Cerebellar cortex (tissue), 1 donor: ENCODE data around the gene ST6GAL1.

ENCODE experiments used
- DNase-seq: peaks from one replicate; pipeline ENCODE4 v3.0.0-alpha.2; 2015; ENCODE audit warnings: low spot score

ST6GAL1 gene

DNA sequence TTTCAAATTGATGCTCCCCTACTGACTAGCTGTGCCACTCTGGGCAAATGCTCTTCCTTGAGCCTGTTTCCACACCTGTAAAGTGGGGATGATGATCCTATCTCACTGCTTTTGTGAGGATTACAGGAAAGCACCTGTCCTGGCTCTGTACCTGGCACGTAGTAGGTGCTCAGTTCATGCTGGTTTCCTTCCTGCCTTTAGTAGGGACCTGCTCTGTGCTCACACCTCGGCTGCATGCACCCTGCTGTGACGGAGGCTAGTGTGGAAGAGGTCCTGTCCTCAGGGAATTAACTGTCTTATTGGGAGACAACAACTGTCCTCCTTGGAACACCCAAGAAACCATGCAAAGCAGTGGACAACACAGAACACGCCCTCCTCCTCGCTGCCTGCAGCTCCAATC lies 147.2 kb downstream of the ST6GAL1 start:
- DNase-seq = no peak

DNA sequence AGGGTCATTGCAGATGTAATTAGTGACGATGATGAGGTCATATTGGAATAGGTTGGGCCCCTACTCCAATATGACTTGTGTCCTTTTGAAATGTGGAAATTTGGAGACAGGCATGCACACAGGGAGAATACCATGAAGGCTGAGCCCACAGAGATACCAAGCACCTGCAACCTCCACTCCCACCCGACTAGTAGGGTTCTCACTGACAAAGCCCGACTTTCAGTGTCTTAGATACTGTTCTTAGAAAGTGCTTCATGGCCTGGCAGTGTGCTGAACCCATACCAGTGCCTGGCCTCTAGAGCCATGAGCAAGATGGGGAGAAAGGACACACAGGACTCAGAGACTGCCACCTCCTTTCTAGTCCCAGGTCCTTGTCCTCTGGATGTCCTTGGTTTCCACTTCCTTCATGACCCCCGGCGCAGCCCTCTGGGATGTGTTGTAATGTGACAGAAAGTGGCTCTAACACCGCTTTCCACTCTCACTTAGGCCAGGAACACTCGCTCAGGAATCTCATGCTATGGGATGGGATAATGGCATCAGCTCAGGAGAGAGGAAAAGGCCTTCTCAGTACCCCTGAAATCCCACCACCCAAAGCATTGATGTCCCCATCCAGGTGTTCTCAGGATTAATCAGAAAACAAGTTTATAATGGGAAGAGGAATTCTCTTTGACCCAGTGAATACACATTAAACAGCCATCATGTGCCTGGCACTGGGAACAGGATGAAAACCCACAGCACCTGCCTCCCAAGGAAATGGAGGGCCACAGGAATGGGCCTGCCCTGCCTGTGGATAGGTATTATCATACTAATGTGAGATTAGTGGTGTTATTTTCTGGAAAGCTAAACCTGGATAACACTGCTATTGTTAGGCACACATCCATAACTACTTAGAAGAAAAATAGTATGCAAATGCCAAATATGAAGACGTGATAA lies 149.0 kb downstream of the ST6GAL1 start:
- no peak for DNase-seq

DNA sequence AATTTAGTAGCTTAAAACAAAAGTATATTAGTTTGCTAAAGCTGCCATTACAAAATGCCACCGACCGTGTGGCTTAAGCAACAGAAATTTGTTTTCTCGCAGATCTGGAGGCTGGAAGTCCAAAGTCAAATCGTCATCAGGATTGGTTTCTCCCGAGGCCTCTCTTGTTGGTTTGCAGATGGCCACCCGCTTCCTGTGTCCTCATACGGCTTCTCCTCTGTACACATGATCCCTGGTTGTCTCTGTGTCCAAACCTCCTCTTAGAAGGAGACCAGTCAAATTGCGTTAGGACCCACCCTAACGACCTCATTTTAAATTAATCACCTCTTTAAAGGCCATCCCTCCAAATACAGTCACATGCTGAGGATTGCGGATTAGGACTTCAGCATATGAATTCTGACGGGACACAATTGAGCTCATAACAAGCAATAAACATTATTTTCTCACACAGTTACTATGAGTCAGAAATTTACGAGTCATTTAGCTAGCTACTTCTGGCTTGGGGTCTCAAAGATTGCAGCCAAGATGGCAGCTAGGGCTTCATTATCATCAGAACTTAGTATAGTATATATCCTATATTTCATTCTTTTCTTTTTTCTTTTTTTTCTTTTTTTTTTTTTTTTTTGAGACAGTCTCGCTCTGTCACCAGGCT lies 150.6 kb downstream of the ST6GAL1 start:
- no peak for DNase-seq

DNA sequence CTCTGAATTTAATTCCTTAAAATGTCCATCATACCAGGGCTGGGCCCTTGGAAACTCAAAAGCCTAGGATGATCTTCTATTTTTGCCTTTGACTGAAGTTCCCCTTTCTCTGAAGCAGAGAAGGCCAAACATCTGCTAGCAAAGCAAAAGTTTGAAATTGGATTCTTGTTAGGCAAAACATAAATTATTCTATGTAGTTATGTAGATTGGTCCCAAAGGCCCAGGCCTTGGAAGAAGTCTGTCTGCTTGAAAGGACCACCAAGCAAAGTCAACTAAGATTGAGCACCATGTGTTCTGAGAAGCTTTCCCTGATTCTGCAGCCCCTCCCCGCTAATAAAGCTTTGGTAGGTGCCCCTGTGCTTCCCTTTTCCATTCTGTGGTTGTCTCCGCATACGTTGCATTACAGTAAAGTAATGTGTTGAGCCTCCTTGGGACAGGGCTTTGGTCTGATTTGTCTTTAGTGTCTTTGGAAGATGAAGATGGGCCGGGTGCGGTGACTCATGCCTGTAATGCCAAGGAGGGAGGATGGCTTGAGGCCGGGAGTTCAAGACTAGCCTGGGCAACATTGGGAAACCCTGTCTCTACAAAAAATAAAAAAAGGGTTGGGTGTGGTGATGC lies 152.5 kb downstream of the ST6GAL1 start:
- DNase-seq = no peak

DNA sequence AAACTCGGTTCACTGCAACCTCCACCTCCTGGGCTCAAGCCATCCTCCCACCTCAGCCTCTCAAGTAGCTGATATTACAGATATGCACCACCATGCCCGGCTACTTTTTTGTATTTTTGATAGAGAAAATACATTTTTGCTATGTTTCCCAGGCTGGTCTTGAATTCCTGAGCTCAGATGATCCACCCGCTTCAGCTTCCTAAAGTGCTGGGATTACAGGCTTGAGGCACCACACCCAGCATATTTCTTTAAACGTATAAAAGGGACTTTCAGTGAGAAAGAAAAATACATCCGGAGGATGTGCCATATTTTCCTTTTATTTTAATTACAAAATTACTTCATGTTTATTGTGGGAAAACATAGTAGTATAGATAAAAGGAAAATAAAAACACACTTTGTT lies 153.8 kb downstream of the ST6GAL1 start:
- DNase-seq = no peak

DNA sequence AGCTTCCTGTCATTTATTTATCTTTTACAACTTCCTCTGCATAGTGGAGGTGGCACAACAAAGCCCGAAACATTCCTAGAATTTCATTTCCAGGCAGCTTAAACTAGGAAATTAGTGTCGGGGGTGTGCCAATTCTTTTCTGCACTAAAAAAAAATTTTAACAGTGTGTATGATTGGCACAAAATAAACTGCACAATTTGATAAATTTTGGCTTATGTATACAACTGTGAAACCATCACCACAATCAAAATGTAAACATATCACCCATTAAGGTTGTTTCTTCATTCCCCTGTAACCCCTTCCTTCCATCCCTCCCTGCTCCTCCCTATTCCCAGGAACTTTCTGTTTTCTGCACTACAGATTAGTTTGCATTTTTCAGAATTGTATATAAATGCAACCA lies 154.3 kb downstream of the ST6GAL1 start:
- DNase-seq = no peak

DNA sequence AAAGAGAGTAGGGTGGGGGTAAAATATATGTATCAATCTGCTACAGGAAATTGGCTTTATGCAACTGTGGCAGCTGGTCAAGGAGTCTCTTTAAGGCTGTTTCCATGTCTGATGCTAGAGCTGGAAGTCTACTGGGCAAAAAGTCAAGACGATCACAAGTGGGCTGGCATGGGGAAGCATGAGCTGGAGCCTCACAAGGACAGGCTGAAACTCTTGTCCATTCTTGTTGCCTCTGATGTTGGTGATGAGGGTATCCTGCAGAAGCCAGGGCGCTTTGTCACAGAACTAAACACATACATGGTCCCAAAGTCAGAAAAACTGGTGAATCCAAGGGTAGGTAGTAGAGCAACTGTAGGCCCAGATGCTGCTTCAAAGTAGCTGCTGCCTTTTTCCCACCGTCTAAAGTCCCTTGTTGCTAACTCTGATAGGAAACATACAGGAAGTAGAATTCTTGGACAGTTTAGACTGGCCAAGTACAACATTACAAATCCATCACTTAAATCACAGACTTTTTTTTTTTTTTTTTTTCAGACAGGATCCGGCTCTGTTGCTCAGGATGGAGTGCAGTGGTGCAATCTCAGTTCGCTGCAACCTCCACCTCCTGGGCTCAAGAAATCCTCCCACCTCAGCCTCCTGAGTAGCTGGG lies 154.8 kb downstream of the ST6GAL1 start:
- no peak for DNase-seq

DNA sequence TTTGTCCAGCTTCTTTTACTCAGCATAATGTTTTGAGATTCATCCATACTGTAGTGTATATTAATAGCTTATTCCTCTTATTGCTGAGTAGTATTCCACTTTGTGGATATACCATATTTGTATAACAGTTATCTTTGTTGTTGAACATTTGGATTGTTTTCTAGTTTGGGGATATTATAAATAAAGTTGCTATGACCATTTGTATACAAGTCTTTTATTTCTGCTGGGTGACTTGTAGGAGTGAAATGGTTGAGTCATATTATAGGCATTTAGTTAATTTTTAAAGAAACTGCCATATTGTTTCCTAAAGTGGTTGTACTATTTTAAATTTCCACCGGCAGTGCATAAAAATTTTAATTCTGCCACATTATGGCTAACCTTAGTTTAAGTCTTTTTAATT lies 155.6 kb downstream of the ST6GAL1 start:
- no peak for DNase-seq

DNA sequence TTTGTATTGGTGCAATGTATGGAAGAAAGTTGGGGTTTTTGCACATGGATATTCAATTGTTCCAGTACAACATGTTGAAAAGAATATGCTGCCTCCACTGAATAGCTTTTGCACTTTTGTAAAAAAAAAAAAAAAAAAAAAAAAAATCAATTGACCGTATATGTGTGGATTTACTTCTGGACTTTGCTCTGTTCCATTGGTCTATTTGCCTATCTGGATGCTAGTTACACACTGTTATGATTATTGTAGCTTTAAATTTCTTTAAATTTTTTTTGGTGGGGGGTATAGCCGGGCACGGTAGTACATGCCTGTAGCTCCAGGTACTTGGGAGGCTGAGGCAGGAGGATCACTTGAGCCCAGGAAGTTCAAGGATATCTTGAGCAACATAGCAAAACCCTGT lies 156.5 kb downstream of the ST6GAL1 start:
- no peak for DNase-seq

DNA sequence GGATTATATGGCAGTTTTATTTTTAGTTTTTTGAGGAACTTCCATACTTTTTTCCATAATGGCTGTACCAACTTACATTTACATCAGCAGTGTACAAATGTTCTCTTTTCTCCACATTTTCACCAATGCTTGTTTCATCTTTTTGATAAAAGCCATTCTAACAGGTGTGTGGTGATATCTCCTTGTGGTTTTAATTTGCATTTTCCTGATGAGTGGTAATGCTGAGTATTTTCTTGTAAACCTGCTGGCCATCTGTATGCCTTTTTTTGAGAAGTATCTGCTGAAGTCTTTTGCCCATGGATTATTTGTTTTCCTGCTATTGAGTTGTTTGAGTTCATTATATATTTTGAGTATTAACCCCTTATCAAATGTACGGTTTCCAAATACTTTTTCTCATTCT lies 158.4 kb downstream of the ST6GAL1 start:
- no peak for DNase-seq

DNA sequence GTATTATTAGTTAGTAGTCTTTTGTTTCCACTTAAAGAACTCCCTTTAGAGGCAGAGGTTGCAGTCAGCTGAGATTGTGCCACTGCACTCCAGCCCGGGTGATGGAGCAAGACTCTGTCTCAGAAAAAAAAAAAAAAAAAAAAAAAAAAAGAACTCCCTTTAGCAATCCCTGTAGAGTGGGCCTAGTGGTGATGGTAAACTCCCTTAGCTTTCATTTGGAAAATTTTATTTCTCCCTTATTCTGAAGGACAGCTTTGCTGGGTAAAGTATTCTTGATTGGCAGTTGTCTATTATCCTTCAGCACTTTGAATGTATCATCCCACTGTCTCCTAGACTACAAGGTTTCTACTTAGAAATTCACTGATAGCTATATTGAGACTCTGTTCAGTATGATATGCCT lies 163.0 kb downstream of the ST6GAL1 start:
- no peak for DNase-seq

DNA sequence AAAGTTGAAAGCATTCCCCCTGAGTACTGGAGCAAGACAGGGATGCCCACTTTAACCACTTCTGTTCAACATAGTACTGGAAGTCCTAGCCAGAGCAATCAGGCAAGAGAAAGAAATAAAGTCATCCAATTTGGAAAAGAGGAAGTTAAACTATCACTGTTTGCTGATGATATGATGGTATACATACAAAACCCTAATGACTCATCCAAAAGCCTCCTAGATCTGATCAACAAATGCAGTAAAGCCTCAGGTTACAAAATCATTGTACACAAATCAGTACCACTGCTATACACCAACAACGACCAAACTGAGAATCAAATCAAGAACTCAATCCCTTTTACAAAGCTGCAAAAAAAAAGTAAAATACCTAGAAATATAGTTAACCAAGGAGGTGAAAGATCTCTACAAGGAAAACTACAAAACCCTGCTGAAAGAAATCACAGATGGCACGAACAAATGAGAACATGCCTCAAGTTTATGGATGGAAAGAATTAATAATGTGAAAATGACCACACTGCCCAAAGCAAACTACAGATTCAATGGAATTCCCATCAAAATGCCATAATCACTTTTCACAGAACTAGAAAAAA lies 168.7 kb downstream of the ST6GAL1 start:
- no peak for DNase-seq

DNA sequence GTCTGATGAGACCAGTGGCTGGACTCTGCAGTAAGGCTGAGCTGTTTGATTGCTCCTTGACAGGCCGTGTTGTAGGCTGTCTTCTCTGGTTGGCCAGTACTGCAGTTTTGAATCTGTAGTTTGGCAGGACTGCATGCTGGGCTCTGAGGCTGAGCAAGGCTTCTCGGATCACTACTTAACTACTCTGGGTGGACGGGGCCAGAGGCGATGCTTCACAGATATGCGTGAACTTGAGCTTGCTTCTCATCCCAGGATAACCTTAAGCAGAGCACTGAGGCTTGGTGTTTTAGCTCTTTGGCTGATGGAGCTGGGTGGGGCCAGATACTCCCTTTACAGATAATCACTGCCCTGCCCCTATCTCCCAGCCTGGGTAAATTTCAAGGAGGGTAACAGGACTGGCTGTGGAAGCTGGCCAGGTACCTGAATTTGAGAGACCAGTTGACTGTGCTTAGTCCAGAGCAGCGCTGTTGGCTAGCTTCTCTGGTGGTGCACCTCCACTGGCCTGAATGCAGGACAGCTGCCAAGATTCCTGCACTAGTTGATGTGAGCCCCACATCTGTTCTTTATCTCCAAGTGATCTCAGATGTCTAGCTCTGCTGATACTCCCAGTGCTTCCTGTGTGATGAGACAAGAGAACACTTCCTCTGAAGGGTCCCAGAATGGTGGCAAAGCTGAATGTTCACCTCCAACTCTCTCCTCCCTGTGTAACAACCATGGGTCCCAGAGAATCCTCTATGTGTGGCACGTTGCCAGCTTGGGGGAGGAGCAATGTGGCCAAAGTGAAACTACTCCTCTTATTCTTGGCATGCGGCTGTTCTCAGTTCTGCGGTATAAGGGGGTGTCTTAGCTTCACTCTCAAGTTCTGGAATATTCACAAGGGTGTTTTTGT lies 171.1 kb downstream of the ST6GAL1 start:
- DNase-seq = no peak

DNA sequence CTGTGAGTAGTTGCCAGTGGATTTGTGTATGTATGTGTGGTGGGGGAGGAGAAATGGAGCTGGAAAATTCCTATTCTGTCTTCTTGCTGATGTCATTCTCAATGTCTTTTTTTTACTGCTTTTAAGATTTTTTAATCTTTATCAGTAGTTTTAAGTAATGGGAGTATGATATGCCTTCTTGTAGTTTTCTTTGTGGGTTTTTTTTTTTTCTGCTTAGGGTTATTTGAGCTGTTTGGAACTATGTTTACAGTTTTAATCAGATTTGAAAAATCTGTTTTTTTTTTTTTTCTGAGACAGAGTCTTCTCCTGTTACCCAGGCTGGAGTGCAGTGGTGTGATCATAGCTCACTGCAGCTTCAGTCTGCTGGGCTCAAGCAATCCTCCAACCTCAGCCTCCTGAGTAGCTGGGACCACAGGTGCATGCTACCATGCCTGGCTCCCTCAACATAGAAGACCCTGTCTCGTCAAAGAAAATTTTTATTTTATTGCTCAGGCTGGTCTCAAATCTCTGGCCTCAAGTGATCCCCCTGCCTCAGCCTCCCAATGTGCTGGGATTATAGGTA lies 171.8 kb downstream of the ST6GAL1 start:
- no peak for DNase-seq

DNA sequence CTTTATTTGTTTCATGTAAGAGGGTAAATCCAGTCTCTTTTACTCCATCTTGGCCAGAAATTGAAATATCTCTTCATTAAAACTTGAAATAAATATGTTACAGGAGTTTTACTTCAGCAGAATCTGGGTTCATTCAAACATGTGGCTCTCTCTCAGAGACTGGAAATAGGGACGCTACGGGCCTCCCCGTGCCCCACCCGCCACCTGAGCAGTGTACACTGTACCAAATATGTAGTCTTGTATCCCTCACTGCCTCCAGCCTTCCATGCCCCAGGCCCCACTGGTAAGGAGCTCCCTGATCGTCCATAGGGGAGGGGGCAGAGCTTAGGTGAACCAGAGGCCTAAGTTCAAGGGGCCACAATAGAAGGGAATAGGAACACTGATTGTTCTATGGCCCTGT lies 172.9 kb downstream of the ST6GAL1 start:
- DNase-seq = no peak

DNA sequence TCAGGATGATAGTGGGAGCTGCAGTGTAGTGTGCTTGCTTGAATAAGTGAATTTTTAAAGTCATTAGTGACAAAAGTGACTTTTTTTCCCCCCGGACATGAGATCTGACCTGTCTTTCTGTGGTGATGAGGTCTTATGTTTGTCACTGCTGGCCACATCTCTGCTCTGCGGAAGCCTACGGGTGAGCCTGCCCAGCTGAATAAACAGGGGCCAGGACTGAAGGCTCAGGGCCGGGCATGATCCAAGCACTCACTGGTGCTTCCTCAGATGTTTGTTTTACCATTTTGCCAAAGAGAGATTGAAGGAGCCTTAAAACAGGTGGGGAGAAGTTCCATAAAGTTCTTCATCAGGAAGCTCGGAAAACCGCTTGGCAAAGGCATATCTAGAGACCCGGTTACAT lies 174.0 kb downstream of the ST6GAL1 start:
- DNase-seq = no peak

DNA sequence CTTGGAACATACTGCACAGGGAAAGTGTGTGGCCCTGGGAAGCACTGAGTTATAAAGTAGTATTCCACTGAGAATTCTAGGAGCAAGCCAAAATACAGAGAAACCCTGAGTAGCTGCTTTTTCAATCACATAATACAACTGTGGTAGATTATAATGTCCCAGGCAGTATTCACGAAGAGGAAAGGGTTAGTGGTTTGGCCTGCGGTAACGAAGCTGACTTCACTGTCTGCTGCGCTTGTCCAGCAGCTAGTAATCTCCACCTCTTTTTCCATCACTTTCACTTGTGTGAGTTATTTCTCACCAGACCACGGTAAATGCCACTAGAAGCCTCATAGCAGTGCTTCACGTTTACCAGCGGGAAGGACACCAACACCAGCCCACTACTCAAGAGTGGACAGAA lies 174.6 kb downstream of the ST6GAL1 start:
- DNase-seq = no peak

DNA sequence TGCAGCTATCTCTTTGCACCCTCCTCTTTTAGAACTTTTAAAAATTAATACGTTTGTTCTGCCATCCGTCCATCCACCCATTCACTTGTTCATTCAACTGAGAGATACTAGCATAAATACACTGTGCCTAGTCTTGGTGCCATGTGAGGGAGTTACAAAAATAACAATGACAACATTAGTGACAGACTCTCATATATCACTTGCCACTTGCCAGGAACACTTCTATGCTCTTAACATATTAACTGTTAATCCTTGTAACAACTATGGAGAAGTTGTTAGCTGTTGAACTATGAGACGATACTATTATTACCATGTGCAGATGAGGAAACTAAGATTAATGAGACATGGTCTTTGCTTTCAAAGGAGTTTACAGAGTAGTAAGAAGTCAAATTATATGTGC lies 175.4 kb downstream of the ST6GAL1 start:
- no peak for DNase-seq

DNA sequence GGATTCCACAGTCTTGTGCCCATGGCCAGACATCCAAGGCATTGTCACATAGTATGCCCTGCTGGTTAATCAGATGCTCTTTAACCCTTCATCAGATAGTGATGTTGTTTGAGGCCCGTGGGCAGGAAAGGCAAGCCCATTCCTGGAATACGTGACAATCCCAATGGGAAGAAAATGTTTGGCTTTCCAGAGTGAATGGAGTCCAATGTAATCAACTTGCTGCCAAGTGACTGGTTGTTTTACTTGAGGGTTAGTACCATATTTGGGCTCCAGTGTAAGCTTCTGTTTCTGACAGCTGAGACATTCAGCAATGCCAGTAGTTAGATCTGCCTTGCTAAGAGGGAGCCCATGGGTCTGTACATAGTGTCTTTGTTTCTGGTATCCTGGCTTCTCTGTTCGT lies 177.7 kb downstream of the ST6GAL1 start:
- no peak for DNase-seq

DNA sequence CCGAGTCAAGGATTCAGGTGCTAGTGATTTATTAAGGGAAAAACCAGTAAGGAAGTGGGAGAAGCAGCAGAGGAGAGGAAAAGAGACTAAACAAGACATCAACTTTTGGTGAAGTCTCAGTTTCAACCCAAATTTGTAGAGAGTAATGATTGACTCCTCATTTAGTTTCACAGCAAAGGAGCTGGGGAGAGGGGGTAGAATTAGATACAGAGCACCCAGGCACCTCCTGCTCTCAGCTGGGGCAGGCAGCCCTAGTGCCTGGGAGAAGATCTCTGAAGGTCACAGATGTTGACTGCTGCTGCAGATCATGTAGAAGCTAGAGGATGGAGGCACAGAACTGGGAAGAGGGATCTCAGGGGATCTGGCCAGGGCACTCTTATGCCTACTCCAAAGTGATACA lies 179.8 kb downstream of the ST6GAL1 start:
- DNase-seq = no peak
